ENCODE results near the gene GPX4. TPM values are rescaled to one million over a fixed set of nuclear protein-coding genes. Genes with fewer than 3 reads are reported as not detected.
A peak's percentile ranks its signal among the peaks of the same experiment; 100 is the strongest.

The GPX4 gene
- total and polyA plus RNA-seq, 2 donors (not counting 3 experiments of a cell fraction or from before 2014, with no cell fraction given), result 469 to 1,136 TPM

GRCh38 chr19:1133471-1133929, 29.7 kb downstream of the GPX4 start:
- POLR2A ChIA-PET, result interaction anchor here (0.8 kb wide), 1 partner anchor 106 kb away, joined by 4 read pairs; no protein-coding TSS in a partner anchor
- no peaks in the 10 kb centered on the region for H3K9me3 ChIP-seq (replicated peaks; ENCODE audit: control insufficient read depth, insufficient read depth, low read length)
- H3K79me2 ChIP-seq (ENCODE audit: control insufficient read depth, insufficient read depth, low read length), result peaks cover 40% of the 10 kb centered on the region

More at GRCh38 chr19:1133471-1133929, 29.7 kb downstream of the GPX4 start:
- no peak overlapping the region for H3K4me2 ChIP-seq (ENCODE audit: insufficient read depth, low read length)
- no peaks in the 10 kb centered on the region for H4K20me1 ChIP-seq (replicated peaks; ENCODE audit: control insufficient read depth, extremely low read depth, insufficient read depth, low read length)
- dilution Hi-C loops (cut with MboI; ENCODE audit: extremely low pct_ligation_motif_present, low sequenced_read_pairs) (no loop called here), intact Hi-C loops (cut with micrococcal nuclease) (no loop called here)
- TF ChIP-seq FOS (IDR thresholded peaks at IDR 0.05; ENCODE audit: borderline replicate concordance, insufficient read depth, low read length) (no peak), MAX (IDR thresholded peaks at IDR 0.05; ENCODE audit: insufficient read depth, insufficient read length) (no peak), POLR2A (IDR thresholded peaks at IDR 0.05; ENCODE audit: low read depth, low read length) (no peak), MYC (IDR thresholded peaks at IDR 0.05; ENCODE audit: low read depth, low read length) (no peak), CTCF (IDR thresholded peaks at IDR 0.05; ENCODE audit: extremely low read depth in 1 of 2, insufficient read depth in 1 of 2, low read depth in 1 of 2, low read length in 2 of 2) (no peak), GATA2 (IDR thresholded peaks at IDR 0.05; ENCODE audit: insufficient read depth, insufficient read length, low read depth, low read length) (no peak), POLR2AphosphoS5 (IDR thresholded peaks at IDR 0.05; ENCODE audit: insufficient read depth, low read depth, low read length) (no peak), JUN (IDR thresholded peaks at IDR 0.05; ENCODE audit: borderline replicate concordance, insufficient read depth, insufficient read length, low read depth) (no peak), EZH2 (IDR thresholded peaks at IDR 0.05; ENCODE audit: borderline replicate concordance, low read depth, low read length, severe bottlenecking) (no peak)
- H2AFZ ChIP-seq (ENCODE audit: low read depth, low read length), result no peak overlapping the region
- H3K27me3 ChIP-seq (ENCODE audit: control insufficient read depth in 2 of 2, insufficient read depth in 2 of 2, low read length in 2 of 2), result no peaks in the 10 kb centered on the region
- no peak overlapping the region for H3K9ac ChIP-seq (replicated peaks; ENCODE audit: extremely low read depth, insufficient read depth, low read length)
- FAIRE-seq, result no peak
- no peak overlapping the region for H3K4me3 ChIP-seq (replicated peaks in 1 of 3; ENCODE audit: insufficient read depth in 1 of 3, low read depth in 1 of 3, low read length in 3 of 3)
- BruUV-seq (replicated peaks), result no TSS peak
- H3K27ac ChIP-seq (ENCODE audit: insufficient read depth, low read depth, low read length), result peak overlapping the region; percentile 92
- peaks cover 19% of the 10 kb centered on the region for H3K4me1 ChIP-seq (ENCODE audit: control insufficient read depth, extremely low read depth, insufficient read depth, low read length)
- H3K36me3 ChIP-seq (ENCODE audit: control insufficient read depth in 2 of 2, extremely low read depth in 1 of 2, insufficient read depth in 2 of 2, low read length in 2 of 2), result no peaks in the 10 kb centered on the region
- CTCF ChIA-PET, result interaction anchor here (0.8 to 1.4 kb wide), 4 partner anchors 20 to 61 kb away, joined by 3 to 5 read pairs (median 4); no protein-coding TSS in a partner anchor
- no peak for DNase-seq (ENCODE audit: low read depth, low spot score)
- H3K9me1 ChIP-seq (replicated peaks; ENCODE audit: control insufficient read depth, extremely low read depth, insufficient read depth, low read length), result no peaks in the 10 kb centered on the region

Measured in endothelial cell of umbilical vein (primary cell).